ENCODE results near the gene INPP5B. TPM values are rescaled to one million over a fixed set of nuclear protein-coding genes. Genes with fewer than 3 reads are reported as not detected.

Gene INPP5B
- total and polyA plus RNA-seq, 2 donors (not counting 1 experiment from before 2014, with no cell fraction given): 23.6 to 55.0 TPM

DNA sequence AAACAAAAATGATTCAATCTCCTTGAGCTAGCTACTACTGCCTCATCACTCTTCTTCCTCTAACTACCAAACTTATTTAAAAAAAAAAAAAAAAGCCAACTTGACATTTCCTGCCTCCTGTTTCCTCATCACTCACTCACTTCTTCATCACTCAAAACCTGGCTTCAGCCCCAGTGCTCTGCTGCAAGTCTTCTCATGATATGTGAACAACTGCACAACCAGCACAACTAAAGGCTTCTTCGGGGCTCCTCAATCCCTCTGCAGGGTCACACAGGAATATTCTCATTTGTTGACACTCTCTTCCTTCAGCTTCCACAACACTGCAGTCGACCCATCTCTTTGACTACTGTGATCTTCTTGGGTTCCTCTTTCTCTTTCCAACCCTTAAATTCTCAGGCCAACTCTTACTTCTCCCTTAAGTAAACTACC lies 95.1 kb downstream of the INPP5B start:
- Histone ChIP-seq H3K36me3 (ENCODE audit: control insufficient read depth, insufficient read depth, low read length) (no peaks in the 10 kb centered on the region), H3K79me2 (ENCODE audit: control insufficient read depth, insufficient read depth, low read length) (peaks cover 54% of the 10 kb centered on the region)
- TF ChIP-seq, protein P1, sequence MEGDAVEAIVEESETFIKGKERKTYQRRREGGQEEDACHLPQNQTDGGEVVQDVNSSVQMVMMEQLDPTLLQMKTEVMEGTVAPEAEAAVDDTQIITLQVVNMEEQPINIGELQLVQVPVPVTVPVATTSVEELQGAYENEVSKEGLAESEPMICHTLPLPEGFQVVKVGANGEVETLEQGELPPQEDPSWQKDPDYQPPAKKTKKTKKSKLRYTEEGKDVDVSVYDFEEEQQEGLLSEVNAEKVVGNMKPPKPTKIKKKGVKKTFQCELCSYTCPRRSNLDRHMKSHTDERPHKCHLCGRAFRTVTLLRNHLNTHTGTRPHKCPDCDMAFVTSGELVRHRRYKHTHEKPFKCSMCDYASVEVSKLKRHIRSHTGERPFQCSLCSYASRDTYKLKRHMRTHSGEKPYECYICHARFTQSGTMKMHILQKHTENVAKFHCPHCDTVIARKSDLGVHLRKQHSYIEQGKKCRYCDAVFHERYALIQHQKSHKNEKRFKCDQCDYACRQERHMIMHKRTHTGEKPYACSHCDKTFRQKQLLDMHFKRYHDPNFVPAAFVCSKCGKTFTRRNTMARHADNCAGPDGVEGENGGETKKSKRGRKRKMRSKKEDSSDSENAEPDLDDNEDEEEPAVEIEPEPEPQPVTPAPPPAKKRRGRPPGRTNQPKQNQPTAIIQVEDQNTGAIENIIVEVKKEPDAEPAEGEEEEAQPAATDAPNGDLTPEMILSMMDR (conservative IDR thresholded peaks at IDR 0.05 in 1 of 2, IDR thresholded peaks at IDR 0.05 in 1 of 2; ENCODE audit: low read depth in 1 of 2, low read length in 2 of 2): no peak
- no peak for TF ChIP-seq EZH2 (IDR thresholded peaks at IDR 0.05; ENCODE audit: low read length, missing control alignments)

DNA sequence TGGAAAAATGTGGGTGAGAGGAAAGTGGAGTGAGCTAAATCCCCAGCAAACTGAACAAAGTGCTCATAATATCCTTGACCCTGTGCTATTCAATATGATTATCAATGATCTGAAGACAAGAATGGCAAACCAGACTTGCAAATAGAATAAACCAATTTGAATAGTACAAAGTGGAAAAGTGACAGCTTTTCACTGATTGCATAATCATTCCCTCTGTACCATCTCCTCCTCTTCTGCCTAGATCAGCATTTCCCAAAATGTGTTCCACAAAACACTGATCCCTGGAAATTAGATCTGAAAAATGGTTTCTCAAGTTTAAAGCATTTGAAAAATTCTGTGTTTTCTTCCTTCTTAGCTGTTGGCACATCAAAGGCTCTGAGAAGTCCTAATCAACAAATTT lies 95.6 kb downstream of the INPP5B start:
- Histone ChIP-seq H3K36me3 (ENCODE audit: control insufficient read depth, insufficient read depth, low read length) (no peaks in the 10 kb centered on the region), H3K4me1 (ENCODE audit: control insufficient read depth, extremely low read depth, insufficient read depth, low read length) (no peaks in the 10 kb centered on the region), H3K4me2 (ENCODE audit: extremely low read depth, insufficient read depth, low read length) (peak overlapping the region; percentile 16), H3K27me3 (ENCODE audit: control insufficient read depth, insufficient read depth, low read length) (no peaks in the 10 kb centered on the region), H3K27ac (ENCODE audit: insufficient read depth, low read length) (no peak overlapping the region), H3K9me3 (ENCODE audit: control insufficient read depth, insufficient read depth, low read depth, low read length) (no peaks in the 10 kb centered on the region), H3K79me2 (ENCODE audit: control insufficient read depth, insufficient read depth, low read length) (peaks cover 57% of the 10 kb centered on the region), H4K20me1 (ENCODE audit: control insufficient read depth, extremely low read depth, insufficient read depth, low read length) (no peaks in the 10 kb centered on the region), H3K4me3 (replicated peaks in 1 of 4; ENCODE audit: control extremely low read depth in 1 of 4, insufficient read depth in 1 of 4, low read depth in 3 of 4, low read length in 4 of 4) (no peak overlapping the region), H2AFZ (ENCODE audit: low read length) (no peak overlapping the region), H3K9ac (ENCODE audit: insufficient read depth, low read length) (no peak overlapping the region)
- TF ChIP-seq EZH2 (IDR thresholded peaks at IDR 0.05; ENCODE audit: low read length, missing control alignments): no peak
- TF ChIP-seq, protein P1 (conservative IDR thresholded peaks at IDR 0.05 in 1 of 2, IDR thresholded peaks at IDR 0.05 in 1 of 2; ENCODE audit: low read depth in 1 of 2, low read length in 2 of 2): no peak
- no peak for DNase-seq (ENCODE audit: low read depth in 2 of 2)

More for the DNA sequence above, 95.1 kb downstream of the INPP5B start:
- Histone ChIP-seq H3K4me3 (replicated peaks in 1 of 4; ENCODE audit: control extremely low read depth in 1 of 4, insufficient read depth in 1 of 4, low read depth in 3 of 4, low read length in 4 of 4) (no peak overlapping the region), H3K27me3 (ENCODE audit: control insufficient read depth, insufficient read depth, low read length) (no peaks in the 10 kb centered on the region), H3K4me1 (ENCODE audit: control insufficient read depth, extremely low read depth, insufficient read depth, low read length) (no peaks in the 10 kb centered on the region), H3K4me2 (ENCODE audit: extremely low read depth, insufficient read depth, low read length) (no peak overlapping the region), H2AFZ (ENCODE audit: low read length) (no peak overlapping the region), H4K20me1 (ENCODE audit: control insufficient read depth, extremely low read depth, insufficient read depth, low read length) (no peaks in the 10 kb centered on the region), H3K9me3 (ENCODE audit: control insufficient read depth, insufficient read depth, low read depth, low read length) (no peaks in the 10 kb centered on the region), H3K27ac (ENCODE audit: insufficient read depth, low read length) (no peak overlapping the region), H3K9ac (ENCODE audit: insufficient read depth, low read length) (no peak overlapping the region)
- DNase-seq (ENCODE audit: low read depth in 2 of 2): peak in 1 of 2 donors; percentile 21

DNA sequence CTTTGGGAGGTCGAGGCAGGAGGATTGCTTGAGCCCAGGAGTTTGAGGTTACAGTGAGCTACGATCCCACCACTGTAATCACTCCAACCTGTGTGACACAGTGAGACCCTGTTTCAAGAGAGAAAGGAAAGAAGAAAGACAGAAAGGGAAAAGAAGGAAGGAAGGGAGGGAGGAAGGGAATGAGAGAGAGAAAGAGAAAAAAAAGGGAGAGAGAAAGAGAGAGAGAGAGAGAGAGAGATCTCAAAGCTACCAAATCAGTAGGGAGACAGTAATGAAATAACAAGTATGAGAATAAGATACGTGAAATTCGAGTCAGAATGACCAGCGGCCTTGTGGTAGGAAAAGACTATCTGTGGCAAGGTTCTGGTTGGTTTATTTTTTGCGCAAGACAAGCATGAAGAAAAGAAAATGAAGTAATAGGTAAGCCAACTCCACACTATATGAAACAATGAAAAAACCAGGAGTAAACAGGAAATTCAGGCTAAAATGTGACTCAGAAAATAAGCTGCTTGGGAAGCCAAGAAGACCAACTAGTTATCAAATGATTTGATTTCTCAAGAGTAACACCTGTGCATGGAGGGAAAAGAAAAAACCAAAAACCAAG lies 96.4 kb downstream of the INPP5B start:
- Histone ChIP-seq H3K4me2 (ENCODE audit: extremely low read depth, insufficient read depth, low read length) (no peak overlapping the region), H3K9ac (ENCODE audit: insufficient read depth, low read length) (no peak overlapping the region), H3K4me1 (ENCODE audit: control insufficient read depth, extremely low read depth, insufficient read depth, low read length) (no peaks in the 10 kb centered on the region), H3K4me3 (replicated peaks in 1 of 4; ENCODE audit: control extremely low read depth in 1 of 4, insufficient read depth in 1 of 4, low read depth in 3 of 4, low read length in 4 of 4) (no peak overlapping the region), H2AFZ (ENCODE audit: low read length) (no peak overlapping the region), H3K36me3 (ENCODE audit: control insufficient read depth, insufficient read depth, low read length) (no peaks in the 10 kb centered on the region), H4K20me1 (ENCODE audit: control insufficient read depth, extremely low read depth, insufficient read depth, low read length) (no peaks in the 10 kb centered on the region), H3K79me2 (ENCODE audit: control insufficient read depth, insufficient read depth, low read length) (peaks cover 57% of the 10 kb centered on the region), H3K27me3 (ENCODE audit: control insufficient read depth, insufficient read depth, low read length) (no peaks in the 10 kb centered on the region), H3K9me3 (ENCODE audit: control insufficient read depth, insufficient read depth, low read depth, low read length) (no peaks in the 10 kb centered on the region), H3K27ac (ENCODE audit: insufficient read depth, low read length) (no peak overlapping the region)
- TF ChIP-seq, protein P1 (conservative IDR thresholded peaks at IDR 0.05 in 1 of 2, IDR thresholded peaks at IDR 0.05 in 1 of 2; ENCODE audit: low read depth in 1 of 2, low read length in 2 of 2): no peak
- no peak for TF ChIP-seq EZH2 (IDR thresholded peaks at IDR 0.05; ENCODE audit: low read length, missing control alignments)
- no peak for DNase-seq (ENCODE audit: low read depth in 2 of 2)
